ENCODE results near the gene LRRC30.

The LRRC30 gene

DNA sequence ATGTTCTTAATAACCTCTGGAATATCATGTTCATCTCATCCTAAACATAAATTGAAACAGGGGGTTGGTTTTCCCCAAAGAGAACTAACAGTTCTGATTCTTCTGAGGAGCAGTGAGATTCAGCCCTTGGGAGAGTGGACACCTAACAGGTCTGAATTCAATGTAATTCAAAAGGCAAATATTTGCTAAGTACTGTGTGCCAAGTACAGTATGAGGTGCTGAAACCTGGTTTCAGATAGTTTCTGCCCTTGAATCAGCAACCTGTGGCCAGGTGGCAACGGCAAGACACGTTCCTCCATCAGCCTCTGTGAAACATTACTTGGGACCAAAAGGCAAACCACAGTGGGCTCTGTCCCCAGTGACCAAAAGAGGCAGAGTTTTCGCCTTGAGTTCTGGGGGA is 1.3 kb downstream of the LRRC30 start:
- Histone ChIP-seq H3K79me1 (ENCODE audit: low read depth, low read length) (no peaks in the 10 kb centered on the region), H3K18ac (ENCODE audit: low read length) (no peak overlapping the region), H2BK120ac (ENCODE audit: low read depth, low read length) (no peak overlapping the region), H3K4me3 (ENCODE audit: low read length in 2 of 2) (no peak overlapping the region), H2BK12ac (ENCODE audit: low read length) (no peak overlapping the region), H3K36me3 (replicated peaks in 1 of 2; ENCODE audit: control insufficient read depth in 2 of 2, insufficient read depth in 2 of 2, low read length in 2 of 2) (no peaks in the 10 kb centered on the region), H3K4me2 (ENCODE audit: insufficient read depth, low read length, poor library complexity, severe bottlenecking) (no peak overlapping the region), H4K91ac (ENCODE audit: low read depth, low read length, poor library complexity) (no peak overlapping the region), H3K14ac (ENCODE audit: low read length) (no peak overlapping the region), H2BK5ac (ENCODE audit: low read length) (no peak overlapping the region), H2BK15ac (ENCODE audit: low read length) (no peak overlapping the region), H2AFZ (ENCODE audit: low read length) (no peak overlapping the region), H4K8ac (ENCODE audit: low read depth, low read length) (no peak overlapping the region), H3K4me1 (ENCODE audit: control insufficient read depth in 2 of 2, insufficient read depth in 1 of 2, low read depth in 1 of 2, low read length in 2 of 2) (peaks cover 0 to 6% of the 10 kb centered on the region in 2 donors), H3K9me3 (replicated peaks in 1 of 2; ENCODE audit: control insufficient read depth in 2 of 2, insufficient read depth in 1 of 2, low read depth in 1 of 2, low read length in 2 of 2) (peaks cover 0 to 4% of the 10 kb centered on the region in 2 donors), H3K4ac (ENCODE audit: low read length) (no peak overlapping the region), H3K27me3 (ENCODE audit: control insufficient read depth in 3 of 3, insufficient read depth in 3 of 3, low read depth in 1 of 3, low read length in 3 of 3) (peaks cover 0 to 9% (median 0%) of the 10 kb centered on the region in 3 experiments), H3K9ac (ENCODE audit: low read depth, low read length, poor library complexity) (no peak overlapping the region), H2AK5ac (ENCODE audit: low read depth, low read length) (no peak overlapping the region), H3K27ac (replicated peaks; ENCODE audit: low read length) (no peak overlapping the region), H3K23ac (ENCODE audit: low read depth, low read length, poor library complexity) (no peak overlapping the region)
- no peak for DNase-seq (ENCODE audit: low spot score)
- no CpG with 5 or more reads among the region's 3 CpGs for WGBS, 2 donors (ENCODE audit: extremely low coverage in 2 of 2, insufficient read length in 2 of 2, insufficient replicate concordance in 1 of 2)

DNA sequence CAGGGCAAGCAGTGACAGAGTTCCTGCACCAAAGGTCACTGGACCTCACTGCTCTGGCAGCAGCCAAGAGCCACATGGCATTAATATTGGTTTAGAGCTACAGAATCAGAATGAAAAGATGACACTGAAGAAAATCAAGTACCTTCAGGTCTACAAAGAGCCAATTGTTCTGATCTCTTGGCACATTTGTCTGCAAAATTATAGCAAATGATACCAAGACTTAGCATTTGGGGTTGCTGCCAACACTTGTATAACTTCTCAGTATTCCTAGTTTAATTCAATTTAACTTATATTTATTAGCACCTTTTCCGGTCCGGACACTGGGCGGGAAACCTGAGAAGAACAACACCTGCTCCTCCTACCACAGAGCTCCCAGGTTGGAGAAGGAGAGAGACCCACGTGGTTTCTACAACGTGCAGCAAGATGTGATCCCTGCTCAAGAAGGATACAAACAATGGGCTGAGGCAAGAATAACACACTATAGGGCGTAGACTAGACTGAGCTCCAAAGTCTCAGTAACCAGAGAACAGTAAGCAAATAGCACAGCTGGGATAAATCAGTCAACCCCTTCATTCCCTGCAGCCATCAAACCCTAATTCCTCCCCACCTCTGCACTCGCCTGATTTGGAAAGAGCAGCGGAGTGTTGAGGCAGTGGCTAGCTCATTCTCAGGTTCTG is 2.4 kb downstream of the LRRC30 start:
- no peak overlapping the region for H3K4ac ChIP-seq (ENCODE audit: low read length)
- H3K4me1 ChIP-seq (ENCODE audit: control insufficient read depth in 2 of 2, insufficient read depth in 1 of 2, low read depth in 1 of 2, low read length in 2 of 2): peaks cover 0 to 8% of the 10 kb centered on the region in 2 donors
- no peak overlapping the region for H2BK15ac ChIP-seq (ENCODE audit: low read length)
- no peak overlapping the region for H2BK5ac ChIP-seq (ENCODE audit: low read length)
- no CpG with 5 or more reads among the region's 8 CpGs for WGBS, 2 donors (ENCODE audit: extremely low coverage in 2 of 2, insufficient read length in 2 of 2, insufficient replicate concordance in 1 of 2)
- no peak overlapping the region for H3K9ac ChIP-seq (ENCODE audit: low read depth, low read length, poor library complexity)
- no peak overlapping the region for H3K18ac ChIP-seq (ENCODE audit: low read length)
- no peak overlapping the region for H2BK12ac ChIP-seq (ENCODE audit: low read length)
- no peak overlapping the region for H3K4me2 ChIP-seq (ENCODE audit: insufficient read depth, low read length, poor library complexity, severe bottlenecking)
- peaks cover 0 to 4% of the 10 kb centered on the region in 2 donors for H3K9me3 ChIP-seq (replicated peaks in 1 of 2; ENCODE audit: control insufficient read depth in 2 of 2, insufficient read depth in 1 of 2, low read depth in 1 of 2, low read length in 2 of 2)
- no peak overlapping the region for H4K8ac ChIP-seq (ENCODE audit: low read depth, low read length)
- no peak for DNase-seq (ENCODE audit: low spot score)
- no peaks in the 10 kb centered on the region for H3K36me3 ChIP-seq (replicated peaks in 1 of 2; ENCODE audit: control insufficient read depth in 2 of 2, insufficient read depth in 2 of 2, low read length in 2 of 2)
- H3K23ac ChIP-seq (ENCODE audit: low read depth, low read length, poor library complexity): no peak overlapping the region
- H2AK5ac ChIP-seq (ENCODE audit: low read depth, low read length): no peak overlapping the region
- H3K79me1 ChIP-seq (ENCODE audit: low read depth, low read length): no peaks in the 10 kb centered on the region
- H2BK120ac ChIP-seq (ENCODE audit: low read depth, low read length): no peak overlapping the region
- H2AFZ ChIP-seq (ENCODE audit: low read length): no peak overlapping the region
- no peak overlapping the region for H3K4me3 ChIP-seq (ENCODE audit: low read length in 2 of 2)
- H3K14ac ChIP-seq (ENCODE audit: low read length): no peak overlapping the region
- no peak overlapping the region for H4K91ac ChIP-seq (ENCODE audit: low read depth, low read length, poor library complexity)
- H3K27me3 ChIP-seq (ENCODE audit: control insufficient read depth in 3 of 3, insufficient read depth in 3 of 3, low read depth in 1 of 3, low read length in 3 of 3): peaks cover 0 to 9% (median 0%) of the 10 kb centered on the region in 3 experiments
- H3K27ac ChIP-seq (replicated peaks; ENCODE audit: low read length): no peak overlapping the region

DNA sequence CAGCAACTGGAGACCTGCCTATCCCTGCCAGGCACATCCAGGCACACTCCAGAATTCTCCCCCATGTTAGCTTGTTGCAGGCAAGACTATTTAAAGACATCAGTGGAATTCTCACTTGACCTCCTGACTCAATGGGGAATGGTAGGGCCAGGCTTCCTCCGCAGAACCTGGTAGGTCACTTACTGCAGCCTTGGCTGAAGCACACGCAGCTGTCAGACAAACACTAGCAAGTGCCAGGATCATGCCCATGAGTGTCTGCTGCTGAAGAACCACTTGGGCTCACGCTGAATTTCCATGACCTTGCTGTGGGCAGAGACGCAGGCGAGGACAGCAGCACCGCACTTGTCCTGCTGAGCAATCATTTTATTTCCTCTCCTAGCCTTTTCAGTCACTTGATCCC is 3.2 kb downstream of the LRRC30 start:
- peaks cover 0 to 8% of the 10 kb centered on the region in 2 donors for H3K4me1 ChIP-seq (ENCODE audit: control insufficient read depth in 2 of 2, insufficient read depth in 1 of 2, low read depth in 1 of 2, low read length in 2 of 2)
- H3K4me2 ChIP-seq (ENCODE audit: insufficient read depth, low read length, poor library complexity, severe bottlenecking): no peak overlapping the region
- WGBS, 2 donors (ENCODE audit: extremely low coverage in 2 of 2, insufficient read length in 2 of 2, insufficient replicate concordance in 1 of 2): no CpG with 5 or more reads among the region's 6 CpGs

DNA sequence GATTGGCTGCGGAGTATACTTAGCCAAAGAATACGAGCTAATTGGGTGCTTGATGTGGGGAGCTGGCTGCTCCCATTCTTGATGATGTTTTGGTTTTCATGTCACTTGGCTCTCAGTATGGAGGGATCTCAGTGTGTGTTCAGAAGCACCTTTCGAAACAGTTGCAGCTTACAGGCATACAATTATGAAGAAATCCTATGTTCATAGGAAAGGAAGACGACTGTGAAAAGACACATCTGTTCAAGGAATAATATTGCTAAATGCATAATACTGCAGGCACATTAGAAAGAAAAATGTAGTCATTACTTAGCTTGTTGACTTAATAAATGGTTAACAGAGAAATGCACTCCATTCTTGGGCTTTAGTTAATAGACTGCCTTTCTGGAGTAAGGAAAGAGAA is 4.1 kb downstream of the LRRC30 start:
- Histone ChIP-seq H3K27me3 (ENCODE audit: control insufficient read depth in 3 of 3, insufficient read depth in 3 of 3, low read depth in 1 of 3, low read length in 3 of 3) (peaks cover 0 to 9% (median 0%) of the 10 kb centered on the region in 3 experiments), H2BK12ac (ENCODE audit: low read length) (no peak overlapping the region), H4K8ac (ENCODE audit: low read depth, low read length) (no peak overlapping the region), H3K4me3 (ENCODE audit: low read length in 2 of 2) (no peak overlapping the region), H3K23ac (ENCODE audit: low read depth, low read length, poor library complexity) (no peak overlapping the region), H3K27ac (replicated peaks; ENCODE audit: low read length) (no peak overlapping the region), H3K9me3 (replicated peaks in 1 of 2; ENCODE audit: control insufficient read depth in 2 of 2, insufficient read depth in 1 of 2, low read depth in 1 of 2, low read length in 2 of 2) (peaks cover 0 to 4% of the 10 kb centered on the region in 2 donors), H2BK15ac (ENCODE audit: low read length) (no peak overlapping the region), H2AK5ac (ENCODE audit: low read depth, low read length) (no peak overlapping the region), H3K4me1 (ENCODE audit: control insufficient read depth in 2 of 2, insufficient read depth in 1 of 2, low read depth in 1 of 2, low read length in 2 of 2) (peaks cover 0 to 8% of the 10 kb centered on the region in 2 donors), H3K36me3 (replicated peaks in 1 of 2; ENCODE audit: control insufficient read depth in 2 of 2, insufficient read depth in 2 of 2, low read length in 2 of 2) (no peaks in the 10 kb centered on the region), H3K18ac (ENCODE audit: low read length) (no peak overlapping the region), H3K14ac (ENCODE audit: low read length) (no peak overlapping the region), H3K79me1 (ENCODE audit: low read depth, low read length) (no peaks in the 10 kb centered on the region), H3K4me2 (ENCODE audit: insufficient read depth, low read length, poor library complexity, severe bottlenecking) (no peak overlapping the region), H2BK5ac (ENCODE audit: low read length) (no peak overlapping the region), H2AFZ (ENCODE audit: low read length) (no peak overlapping the region), H3K4ac (ENCODE audit: low read length) (no peak overlapping the region), H3K9ac (ENCODE audit: low read depth, low read length, poor library complexity) (no peak overlapping the region), H2BK120ac (ENCODE audit: low read depth, low read length) (no peak overlapping the region), H4K91ac (ENCODE audit: low read depth, low read length, poor library complexity) (no peak overlapping the region)
- no peak for DNase-seq (ENCODE audit: low spot score)
- no CpG with 5 or more reads among the region's 4 CpGs for WGBS, 2 donors (ENCODE audit: extremely low coverage in 2 of 2, insufficient read length in 2 of 2, insufficient replicate concordance in 1 of 2)

More for the DNA sequence above, 3.2 kb downstream of the LRRC30 start:
- Histone ChIP-seq H3K14ac (ENCODE audit: low read length) (peak overlapping the region; percentile 78), H3K9me3 (replicated peaks in 1 of 2; ENCODE audit: control insufficient read depth in 2 of 2, insufficient read depth in 1 of 2, low read depth in 1 of 2, low read length in 2 of 2) (peaks cover 0 to 4% of the 10 kb centered on the region in 2 donors), H2BK5ac (ENCODE audit: low read length) (peak overlapping the region; percentile 16), H3K23ac (ENCODE audit: low read depth, low read length, poor library complexity) (no peak overlapping the region), H2BK120ac (ENCODE audit: low read depth, low read length) (no peak overlapping the region), H3K4ac (ENCODE audit: low read length) (no peak overlapping the region), H4K91ac (ENCODE audit: low read depth, low read length, poor library complexity) (no peak overlapping the region), H3K36me3 (replicated peaks in 1 of 2; ENCODE audit: control insufficient read depth in 2 of 2, insufficient read depth in 2 of 2, low read length in 2 of 2) (no peaks in the 10 kb centered on the region), H2BK15ac (ENCODE audit: low read length) (peak overlapping the region; percentile 45), H3K79me1 (ENCODE audit: low read depth, low read length) (no peaks in the 10 kb centered on the region), H3K18ac (ENCODE audit: low read length) (peak overlapping the region; percentile 74), H2AK5ac (ENCODE audit: low read depth, low read length) (no peak overlapping the region), H3K4me3 (ENCODE audit: low read length in 2 of 2) (no peak overlapping the region), H4K8ac (ENCODE audit: low read depth, low read length) (no peak overlapping the region), H2AFZ (ENCODE audit: low read length) (no peak overlapping the region), H2BK12ac (ENCODE audit: low read length) (no peak overlapping the region), H3K27me3 (ENCODE audit: control insufficient read depth in 3 of 3, insufficient read depth in 3 of 3, low read depth in 1 of 3, low read length in 3 of 3) (peaks cover 0 to 9% (median 0%) of the 10 kb centered on the region in 3 experiments), H3K27ac (replicated peaks; ENCODE audit: low read length) (no peak overlapping the region), H3K9ac (ENCODE audit: low read depth, low read length, poor library complexity) (no peak overlapping the region)
- DNase-seq (ENCODE audit: low spot score): no peak
